ENCODE results near the gene MMS19.

The MMS19 gene

GRCh38 chr10:97411406-97411805 lies 86.8 kb downstream of the MMS19 start:
- no peak for DNase-seq

DNA sequence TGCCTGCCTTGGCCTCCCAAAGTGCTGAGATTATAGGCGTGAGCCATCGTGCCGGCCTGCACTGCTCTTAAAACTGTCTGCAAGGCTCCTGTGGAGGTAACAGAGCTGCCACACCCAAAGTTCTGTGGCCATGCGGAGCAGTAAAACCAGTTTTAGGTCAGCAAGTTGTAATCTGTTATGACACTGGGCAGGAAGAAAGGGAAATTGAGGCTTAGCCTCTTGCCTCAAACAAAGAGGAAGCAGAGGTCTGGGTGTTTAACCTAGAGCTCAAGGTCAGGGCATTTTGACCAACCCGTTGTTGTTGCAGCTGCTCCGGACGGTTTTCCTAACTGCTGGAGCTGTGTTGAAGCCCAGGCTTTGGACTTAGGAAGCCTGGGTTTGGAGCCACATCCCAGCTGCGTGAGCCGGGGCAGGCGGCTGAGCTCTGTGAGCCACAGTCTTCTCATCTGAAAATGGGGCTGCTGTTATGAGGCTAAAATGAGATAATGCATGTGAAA lies 89.7 kb downstream of the MMS19 start:
- DNase-seq, result no peak
